NCI-H1694 treated with DMSO at 0.1 percent for 48 hours (cell line): ENCODE measurements around the gene SAMD4A.

Experiments
- DNase-seq: peaks from one replicate; lab custom pipeline; 2025; lab: John Stamatoyannopoulos, UW

The SAMD4A gene

DNA sequence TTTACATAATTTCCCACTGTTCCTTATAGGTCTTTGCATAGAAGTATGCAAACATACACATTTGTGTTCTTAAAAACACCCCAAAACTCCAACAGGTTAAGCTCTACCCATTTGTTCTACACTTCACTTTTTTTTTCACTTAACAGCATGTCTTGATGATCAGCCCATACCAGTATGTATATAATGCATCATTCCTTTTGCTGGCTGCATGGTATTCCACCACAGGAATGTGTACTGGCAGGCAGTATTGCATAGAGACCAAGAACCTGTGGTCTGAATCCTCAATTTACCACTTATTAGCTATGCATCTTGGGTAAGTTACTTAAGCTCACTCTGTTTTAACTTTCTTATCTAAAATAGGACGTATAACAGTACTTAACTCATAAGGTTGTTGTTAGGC lies 65.5 kb downstream of the SAMD4A start:
- no peak for DNase-seq

DNA sequence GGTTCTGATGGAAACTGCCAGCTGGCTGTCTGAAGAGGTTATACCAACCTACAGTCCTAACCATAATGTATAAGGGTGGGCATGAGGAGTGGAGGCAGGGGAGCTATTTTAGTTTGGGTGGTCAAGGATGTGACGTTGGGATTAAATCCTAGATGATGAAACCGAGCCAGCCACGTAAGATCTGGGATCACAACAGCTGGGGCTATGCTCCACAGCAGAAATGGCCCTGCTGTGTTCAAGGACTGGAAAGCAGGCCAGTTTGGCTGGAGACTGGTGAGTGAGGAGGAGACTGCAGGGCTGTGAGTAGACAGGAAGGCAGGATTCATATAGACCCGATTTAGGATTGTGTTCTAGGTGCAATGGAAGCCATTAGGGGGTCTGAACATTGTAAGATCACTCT lies 66.1 kb downstream of the SAMD4A start:
- no peak for DNase-seq

DNA sequence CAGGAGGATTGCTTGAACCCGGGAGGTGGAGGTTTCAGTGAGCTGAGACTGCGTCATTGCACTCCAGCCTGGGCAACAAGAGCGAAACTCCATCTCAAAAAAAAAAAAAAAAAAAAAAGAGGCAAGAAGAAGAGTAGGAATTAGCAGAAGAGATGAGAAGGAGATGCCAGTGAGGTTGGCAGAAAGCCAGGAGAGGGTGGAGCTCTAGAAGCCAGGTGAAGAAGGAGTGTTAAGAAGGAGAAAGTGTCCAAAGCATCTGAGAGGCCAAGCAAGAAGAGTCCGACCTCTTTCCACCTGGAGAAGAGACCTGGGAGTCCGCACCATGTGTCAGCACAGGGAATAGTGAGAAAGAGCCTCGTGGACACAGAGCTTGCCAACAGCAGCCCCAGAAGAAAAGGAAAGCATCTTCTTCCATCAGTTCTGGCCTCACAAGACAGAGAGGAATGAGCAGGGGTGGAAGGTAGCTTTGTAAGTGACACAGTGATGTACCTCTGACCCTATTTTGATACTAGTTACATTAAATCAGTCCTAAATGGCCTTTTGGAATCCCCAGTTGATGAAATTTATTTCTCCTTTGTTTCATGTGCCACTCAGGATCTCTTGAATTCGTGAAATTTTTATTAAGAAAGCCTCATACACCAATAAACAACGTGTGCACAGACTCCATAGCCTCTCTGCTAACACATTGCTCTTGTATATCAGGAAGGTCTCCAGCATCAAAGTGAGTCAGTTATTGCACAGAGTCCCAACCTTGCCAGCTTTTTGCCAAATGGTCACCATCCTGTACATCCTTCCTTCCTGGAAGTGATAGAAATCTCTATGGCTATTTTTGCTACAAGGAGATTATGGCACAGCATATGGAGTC lies 70.6 kb downstream of the SAMD4A start:
- DNase-seq, result no peak

DNA sequence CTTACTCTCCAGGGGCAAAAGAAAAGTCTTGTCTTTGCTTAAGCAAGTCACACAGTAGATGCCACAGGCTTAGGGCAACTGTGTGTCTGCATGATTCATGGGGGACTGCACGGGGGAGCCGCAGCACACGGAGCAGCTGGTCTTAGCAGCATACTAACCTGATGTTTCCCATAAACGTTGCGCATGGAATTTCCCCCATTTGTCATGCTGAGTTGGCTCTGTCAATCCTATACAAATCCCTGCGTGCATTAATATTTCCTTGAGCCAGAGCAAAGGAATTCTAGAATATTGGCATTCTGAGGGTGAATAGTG lies 71.2 kb downstream of the SAMD4A start:
- DNase-seq, result no peak

DNA sequence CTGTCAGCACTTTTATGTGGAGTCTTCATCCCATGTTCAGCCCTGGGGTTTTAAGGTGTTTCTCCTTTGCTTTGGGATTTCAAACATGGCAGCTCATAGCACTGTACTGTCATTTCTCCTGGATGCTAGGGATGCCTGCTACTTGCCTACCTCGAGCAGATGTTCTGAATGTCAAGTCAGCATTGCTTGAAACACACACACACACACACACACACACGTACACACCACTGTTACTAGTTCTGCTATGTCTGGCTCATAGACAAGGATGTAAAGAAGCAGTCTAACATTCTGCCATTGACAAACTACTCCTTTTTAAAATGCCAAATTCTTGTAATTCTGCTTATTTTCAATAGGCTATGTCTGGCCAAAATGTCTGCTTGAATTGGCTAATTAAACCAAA lies 72.7 kb downstream of the SAMD4A start:
- DNase-seq, result no peak

DNA sequence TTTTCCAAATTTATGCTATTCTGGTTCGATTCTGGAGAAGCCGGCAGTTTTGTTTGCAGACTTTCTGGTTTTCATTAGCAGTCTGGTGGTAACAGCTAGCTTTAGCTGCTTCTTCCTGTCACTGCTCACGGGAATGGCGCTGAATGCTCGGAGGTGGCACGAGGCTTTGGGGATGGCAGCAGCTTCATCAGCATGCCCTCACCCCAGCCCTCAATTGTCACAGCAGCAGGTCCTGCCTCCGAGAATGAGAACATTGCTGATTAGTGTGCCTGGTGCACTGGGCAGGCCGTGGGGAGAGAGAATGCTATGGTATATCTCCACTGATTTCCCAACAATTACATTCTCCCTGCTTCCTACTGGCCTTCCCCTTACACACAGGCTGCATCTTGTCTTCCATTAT lies 73.6 kb downstream of the SAMD4A start:
- DNase-seq, result no peak

DNA sequence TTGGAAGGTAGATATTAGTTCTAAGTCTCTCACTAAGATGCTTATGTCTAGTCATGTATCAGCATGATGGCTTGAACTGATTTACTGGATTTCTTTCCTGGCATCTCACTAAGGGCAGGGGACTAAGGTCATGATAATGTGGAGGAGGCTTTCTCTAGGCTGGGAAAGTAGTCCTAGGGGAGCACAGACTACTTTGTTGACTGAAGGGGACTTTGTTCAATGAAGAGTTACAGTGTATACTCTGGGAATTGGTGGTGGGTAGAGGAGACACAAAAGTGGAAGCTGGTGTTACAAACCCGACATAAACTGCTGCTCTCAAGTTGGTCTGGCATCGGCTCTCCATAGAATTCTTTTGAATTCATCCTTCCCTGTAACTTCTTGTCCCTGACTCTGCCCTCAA lies 75.2 kb downstream of the SAMD4A start:
- DNase-seq, result no peak

DNA sequence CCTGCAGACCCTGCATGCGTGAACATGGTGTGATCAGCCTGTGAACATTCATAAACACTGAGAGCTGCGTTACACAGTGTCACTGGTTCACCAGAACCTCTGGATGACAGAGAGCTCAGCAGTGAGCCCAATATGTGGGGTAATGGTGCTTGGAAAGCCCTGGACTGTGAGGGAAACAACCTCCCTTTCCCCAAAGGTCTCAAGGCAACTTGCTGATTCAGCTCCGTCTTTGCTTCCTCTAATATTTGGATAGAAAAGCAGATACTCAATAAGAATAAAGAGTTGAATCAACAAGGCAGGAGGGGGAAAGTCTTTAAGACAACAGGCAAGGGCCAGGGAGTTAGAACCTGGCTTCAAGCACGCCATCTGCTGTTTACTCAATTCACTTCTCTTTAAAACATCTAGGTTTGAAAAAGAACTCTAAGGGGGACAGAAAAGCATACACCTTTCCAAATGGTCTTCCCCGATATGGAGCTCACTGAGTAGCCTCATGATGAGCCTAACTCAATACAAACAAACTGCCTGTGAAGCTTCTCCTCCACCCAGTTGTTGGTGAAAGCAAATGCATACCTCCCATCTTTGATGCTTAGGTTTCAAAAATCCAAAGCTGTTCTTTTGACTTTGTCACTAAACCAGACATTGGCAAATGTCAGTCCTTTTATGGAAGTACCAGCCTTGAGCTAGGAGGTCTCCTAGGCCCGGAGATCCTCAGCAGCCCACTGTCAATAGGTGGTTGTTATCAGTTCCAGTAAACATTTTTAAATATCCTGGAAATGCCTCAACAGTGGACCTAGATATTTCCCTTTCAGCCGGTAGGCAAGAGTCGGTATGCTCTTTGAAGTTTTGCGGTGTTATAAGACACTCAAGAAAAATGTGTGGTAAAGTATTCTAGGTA lies 76.1 kb downstream of the SAMD4A start:
- DNase-seq, result no peak

DNA sequence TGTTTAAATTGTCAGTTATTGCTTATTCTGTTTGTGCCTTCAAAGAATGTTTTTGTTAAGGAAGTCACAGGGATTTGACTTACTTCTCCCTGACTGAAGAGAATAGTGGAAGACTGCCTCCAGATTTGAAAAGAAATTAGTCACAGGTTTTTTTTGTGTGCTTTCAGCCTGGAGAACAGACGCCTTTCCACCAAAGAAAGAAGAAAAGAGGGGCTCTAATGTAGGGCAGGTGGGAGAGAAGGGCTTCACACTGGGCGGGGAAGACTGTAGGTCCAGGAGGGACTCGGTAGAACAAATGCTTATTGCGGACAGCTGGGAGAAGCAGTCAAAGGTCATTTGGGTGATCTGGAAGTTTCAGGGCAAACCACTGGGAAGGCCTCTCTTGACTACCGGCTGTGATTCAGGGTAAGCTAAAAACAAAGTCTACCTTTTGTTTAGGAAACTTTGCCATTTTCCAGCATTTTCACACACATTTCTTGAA lies 76.8 kb downstream of the SAMD4A start:
- no peak for DNase-seq

DNA sequence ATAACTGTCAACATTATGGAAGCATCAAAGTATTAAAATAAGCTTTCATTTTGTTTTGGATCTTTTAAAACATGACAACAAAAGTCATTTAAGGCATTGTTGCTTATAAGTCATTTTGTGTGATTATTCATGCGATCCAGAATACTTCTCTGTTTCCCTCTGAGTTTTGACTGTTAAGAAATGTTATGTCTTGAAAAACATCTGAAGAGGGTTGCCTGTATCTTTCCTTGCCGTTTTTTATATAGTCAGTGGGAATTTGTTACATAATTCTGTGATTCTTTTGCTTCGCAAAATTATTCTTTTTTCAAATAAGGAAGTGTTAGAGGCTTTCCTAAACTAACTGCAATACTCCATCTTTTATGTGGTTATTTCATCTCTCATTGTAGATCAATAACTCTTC lies 78.7 kb downstream of the SAMD4A start:
- no peak for DNase-seq

DNA sequence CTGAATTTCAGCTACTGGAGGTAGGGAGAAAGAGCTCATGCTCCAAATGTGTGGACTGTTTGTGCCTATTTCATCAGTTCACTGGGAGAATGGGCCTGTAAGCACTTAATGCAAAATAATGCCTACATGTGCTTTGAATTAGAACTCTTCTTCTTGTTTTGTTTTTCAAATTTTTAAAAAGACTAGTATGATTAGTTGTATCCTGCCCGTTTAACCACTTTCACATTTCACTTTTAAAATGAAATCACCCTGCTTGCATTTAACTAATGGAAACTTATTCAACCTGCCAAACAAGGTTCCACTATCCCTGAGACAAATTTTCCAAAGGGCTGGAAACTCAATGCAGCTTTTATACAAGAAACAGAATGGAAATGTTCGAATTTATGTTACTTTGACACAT lies 79.7 kb downstream of the SAMD4A start:
- DNase-seq, result no peak

DNA sequence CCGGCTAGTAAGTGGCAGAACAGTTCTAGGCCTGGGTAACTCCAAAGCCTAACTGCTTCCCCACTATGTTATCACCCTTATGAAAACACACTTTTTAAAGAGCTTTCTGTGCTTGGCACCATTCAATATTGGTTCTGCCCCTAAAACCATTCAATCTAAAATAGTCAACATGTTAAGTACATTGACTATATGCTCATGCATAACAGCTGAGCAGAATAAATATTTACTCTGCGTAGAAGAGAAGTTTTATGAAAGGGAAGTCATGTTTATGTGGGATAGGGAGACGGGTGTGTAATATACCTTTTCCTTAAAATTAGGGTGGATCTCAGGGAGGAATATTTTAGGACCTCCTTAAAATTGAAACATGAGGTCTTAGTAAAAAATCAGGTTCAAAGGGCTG lies 80.5 kb downstream of the SAMD4A start:
- no peak for DNase-seq

DNA sequence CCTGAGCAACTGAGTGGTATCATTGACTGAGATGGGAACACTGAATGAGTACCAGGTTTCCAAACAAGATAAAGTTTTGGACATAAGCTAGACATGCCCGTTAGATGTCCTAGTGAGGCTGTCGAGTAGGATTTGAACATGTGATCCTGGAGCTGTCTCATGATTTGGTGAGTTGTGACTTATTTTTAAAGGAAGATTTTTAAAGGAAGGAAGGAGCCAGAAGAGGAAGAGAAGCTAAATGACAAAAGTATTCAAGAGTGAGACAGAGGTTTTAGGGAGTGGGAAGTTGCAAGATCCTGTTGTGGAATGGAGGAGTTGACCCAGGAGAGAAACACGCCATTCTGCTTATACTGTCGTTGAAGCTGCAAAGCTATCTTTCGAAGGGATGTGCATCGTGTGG lies 82.1 kb downstream of the SAMD4A start:
- DNase-seq, result no peak

DNA sequence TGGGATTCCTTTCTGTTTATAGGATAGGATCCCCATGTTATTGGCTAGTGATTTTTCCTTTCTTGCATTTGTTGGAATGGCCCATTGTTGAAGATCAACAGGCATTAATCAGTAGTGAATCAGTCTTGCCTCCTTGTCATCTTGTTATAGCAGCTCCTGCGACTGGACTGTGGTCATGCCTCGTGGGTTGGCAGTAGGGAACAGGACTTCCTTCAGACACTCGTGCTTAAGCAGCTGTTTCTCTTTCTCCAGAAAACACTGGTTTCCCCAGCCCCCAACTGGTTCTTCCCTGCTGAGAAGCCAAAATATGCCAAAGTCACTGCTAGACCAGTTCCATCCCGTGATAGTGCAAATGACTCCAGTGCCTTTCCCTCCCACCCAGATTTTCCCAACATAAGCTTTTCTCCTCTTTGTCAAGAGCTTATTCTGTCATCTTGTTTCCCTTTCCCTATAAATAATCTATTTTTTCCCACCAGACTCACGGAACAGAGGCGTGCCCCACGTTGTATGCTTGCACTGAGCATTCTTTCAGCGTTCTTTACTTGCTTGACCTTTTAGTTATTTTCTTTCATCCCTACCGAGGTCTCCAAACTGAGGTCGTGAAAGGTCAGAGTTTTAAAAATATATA lies 83.5 kb downstream of the SAMD4A start:
- DNase-seq, result no peak

DNA sequence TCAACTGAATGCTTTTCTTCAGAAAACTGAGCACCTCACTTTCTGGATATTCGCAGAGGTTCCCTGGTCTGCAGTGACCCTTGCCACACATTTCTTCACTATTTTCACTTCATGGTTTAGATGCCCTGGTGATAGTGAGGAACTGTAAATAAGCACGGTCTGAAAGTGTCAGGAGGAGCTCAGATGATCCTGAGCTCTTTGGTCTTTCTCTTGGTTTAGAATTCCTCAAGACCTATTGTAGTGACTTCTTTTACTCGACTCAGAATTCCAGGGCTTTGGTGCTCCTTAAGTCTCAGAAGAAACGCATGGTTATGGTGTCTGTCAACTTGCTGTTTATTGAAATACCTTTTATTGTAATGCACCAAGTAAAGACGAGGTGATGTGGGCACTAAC lies 84.0 kb downstream of the SAMD4A start:
- DNase-seq, result no peak

DNA sequence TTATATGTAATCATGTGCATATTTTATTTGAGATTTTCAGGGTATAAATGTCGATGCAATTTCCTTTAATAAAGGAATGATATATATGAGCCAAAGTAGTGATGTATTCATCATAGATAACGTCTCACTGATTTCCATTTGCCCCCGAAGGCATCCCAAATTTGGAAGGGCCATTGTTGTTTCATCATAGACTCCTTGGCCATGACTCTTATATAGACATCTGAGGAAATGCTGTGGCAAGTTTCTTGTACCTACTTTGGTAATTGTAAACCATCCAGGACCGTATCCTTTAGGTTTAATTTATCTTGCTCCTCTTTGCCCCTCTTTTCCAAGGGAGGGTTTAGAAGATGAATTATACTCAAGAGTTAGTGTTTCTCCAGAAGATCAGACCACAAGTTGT lies 84.7 kb downstream of the SAMD4A start:
- DNase-seq, result no peak

DNA sequence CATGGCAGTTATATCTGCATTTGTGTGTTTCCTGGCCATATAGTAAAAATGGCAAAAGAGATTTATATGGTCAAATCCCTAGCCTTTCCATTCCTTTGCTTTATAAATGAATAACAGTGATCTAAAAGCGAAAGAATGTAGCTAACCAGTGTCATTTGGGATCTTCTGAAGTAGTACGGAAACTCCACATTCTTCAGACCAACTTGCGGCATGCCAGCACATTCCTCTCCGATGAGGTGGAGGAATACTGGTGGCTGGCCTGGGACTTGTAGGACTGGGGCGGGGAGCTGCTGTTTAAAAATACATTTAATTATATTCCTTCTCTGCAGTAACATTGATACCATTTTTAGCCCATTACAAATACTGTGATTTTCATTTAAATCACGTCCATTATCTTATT lies 85.3 kb downstream of the SAMD4A start:
- no peak for DNase-seq

DNA sequence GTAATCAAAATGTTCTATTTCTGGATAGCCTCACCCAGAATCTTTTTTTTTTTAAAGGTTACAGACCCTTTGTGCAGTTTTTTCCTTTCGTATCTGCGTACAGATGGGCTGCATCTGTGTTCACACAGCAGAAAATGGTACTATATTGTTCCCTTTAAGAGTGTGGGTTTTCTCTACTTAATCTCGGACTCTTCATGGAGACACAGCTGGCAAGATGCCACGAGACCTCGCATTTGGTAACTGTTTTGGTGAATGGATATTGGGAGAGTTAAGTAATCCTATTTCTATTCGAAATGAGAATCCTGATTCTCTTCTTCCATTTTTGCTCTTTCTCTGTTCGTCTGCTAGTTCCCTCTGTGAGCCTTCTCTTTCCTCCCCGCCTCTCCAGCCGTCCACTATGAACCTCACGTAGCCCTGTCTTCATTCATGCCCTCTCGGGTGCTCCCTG lies 85.7 kb downstream of the SAMD4A start:
- DNase-seq, result no peak

DNA sequence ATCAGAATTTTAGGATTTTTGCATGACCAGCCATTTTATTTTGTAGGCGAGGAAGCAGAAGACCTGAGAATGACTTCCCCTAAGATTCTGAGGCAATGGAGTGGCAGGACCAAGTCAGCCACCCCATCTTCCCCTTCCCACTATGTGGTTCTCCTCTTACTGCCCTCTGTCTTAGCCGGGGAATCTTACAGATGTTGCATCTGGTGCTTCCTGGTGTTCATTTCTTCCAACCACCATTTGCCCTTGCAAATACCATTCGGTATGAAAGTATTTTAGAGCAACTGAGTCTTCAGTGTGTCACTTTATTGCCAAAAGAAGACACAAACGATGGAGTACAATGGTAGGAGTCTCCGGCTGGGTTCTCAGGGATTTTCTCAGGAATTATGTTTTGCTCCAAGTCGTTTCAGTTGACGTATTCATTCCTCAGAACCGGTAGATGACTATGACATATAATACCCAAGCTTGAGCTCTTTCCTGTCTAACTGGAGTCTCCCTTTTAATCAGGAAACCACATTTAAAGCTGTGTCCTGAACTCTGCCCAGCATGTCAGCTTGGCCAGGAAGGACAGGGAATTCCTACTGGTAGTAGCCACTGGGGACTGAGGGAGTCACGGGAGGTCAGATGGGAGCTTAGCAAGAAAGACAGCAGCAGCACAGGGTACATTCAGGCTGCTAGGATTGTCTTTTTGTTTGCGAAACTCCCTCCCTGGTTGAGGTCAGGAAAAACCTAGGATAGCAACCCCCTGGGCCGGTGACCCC lies 87.0 kb downstream of the SAMD4A start:
- DNase-seq, result no peak

DNA sequence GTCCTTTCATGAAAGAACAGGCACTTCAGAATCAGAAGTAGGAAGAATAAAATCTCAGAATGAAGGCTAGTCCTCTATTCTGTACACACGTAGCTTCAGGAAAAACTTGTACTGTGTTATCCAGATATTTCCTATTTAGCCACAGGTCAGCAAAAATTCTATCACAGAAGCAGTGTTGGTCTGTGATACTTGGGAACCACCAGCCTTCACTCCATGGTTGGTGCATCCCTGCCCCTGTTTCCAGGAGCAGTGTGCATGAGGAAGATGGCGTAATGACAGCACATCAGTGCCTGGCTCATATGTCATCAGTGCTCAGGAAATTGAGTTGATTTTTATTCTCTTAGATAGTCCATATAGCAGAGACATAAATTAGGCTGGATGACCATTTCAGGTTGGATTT lies 87.7 kb downstream of the SAMD4A start:
- DNase-seq, result no peak

DNA sequence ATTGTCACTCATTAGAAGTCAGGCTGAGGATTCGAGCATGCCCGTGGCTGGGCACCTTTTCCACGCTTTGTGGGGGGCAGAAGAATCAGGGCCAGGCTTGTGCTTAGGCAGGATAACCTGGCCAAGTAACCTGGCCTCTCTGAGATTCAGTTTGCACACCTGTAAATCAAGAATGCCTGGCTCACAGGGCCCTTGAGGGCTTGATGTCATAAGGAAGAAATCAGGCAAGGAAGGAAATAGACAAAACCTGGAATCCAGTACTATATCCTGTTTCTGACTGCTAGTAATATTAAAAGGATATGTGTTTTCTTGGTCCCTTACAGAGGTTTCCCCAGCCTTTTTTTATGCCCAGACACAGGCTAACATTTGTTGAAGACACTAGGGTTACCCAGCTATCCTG lies 91.9 kb downstream of the SAMD4A start:
- DNase-seq, result no peak

DNA sequence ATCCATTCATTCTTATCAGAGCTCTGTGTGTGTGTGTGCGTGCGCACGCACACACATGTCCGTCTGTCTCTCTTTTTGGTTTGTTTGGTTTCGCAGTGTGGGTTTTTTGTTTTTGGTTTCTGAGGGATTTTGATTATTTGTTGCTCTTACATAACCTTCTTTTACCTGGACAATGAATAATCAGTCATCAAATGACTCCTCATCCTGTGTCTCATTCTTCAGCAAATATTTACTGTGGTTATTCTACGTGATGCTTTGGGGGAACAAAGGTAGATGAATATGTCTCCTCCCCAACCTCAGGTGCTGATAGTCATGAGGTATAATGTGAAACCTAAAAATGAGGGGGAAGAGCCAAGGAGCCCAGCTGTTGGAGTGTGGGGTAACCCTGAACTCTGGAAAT lies 92.4 kb downstream of the SAMD4A start:
- no peak for DNase-seq
